Measurements from ENCODE around the gene PRKAR1B. TPM values are rescaled to one million over a fixed set of nuclear protein-coding genes. Genes with fewer than 3 reads are reported as not detected.

PRKAR1B gene
- total and polyA plus RNA-seq, 10 of the 15 experiments (the other 5 are each of a cell fraction or from before 2014, with no cell fraction given) = 1.4 to 45.6 (median 19.3) TPM

DNA sequence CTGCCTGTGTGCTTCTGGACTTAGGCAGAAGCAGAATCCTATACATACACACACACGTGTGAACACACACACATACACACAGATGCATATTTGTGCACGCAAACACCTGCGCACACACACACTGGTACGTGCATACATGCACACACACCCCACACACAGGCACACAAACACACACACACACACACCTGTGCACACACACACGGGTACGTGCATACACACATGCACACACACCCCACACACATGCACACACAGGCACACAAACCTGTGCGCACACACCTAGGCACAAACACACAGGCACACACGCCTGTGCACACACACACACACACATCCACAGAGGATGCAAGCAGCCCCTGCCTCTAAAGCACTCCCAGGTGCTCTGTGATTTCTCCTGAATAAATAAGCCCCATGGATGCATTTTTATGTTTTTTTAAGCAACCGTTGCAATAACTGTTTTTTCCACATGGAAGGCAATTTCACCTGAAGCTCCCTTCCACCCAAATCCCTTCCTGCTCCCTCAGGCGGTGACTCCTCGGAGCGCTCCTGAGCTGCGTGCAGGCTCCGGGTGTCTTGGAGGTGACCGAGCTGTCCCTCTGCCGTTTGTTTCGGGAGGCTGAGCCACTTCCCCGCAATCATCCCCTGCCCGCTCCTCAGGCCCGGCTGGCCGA is 166.0 kb downstream of the PRKAR1B start:
- no peak for FAIRE-seq
- CTCF ChIA-PET = no interaction called here
- in situ Hi-C loops (cut with MboI) = no loop called here
- TF ChIP-seq SMARCA5 (IDR thresholded peaks at IDR 0.05) = no peak
- TF ChIP-seq CHD1 (IDR thresholded peaks at IDR 0.05; ENCODE audit: low read depth, low read length) = no peak
- no peak for TF ChIP-seq HDAC6 (IDR thresholded peaks at IDR 0.05; ENCODE audit: unreplicated experiment)
- no peak for TF ChIP-seq SUPT20H (IDR thresholded peaks at IDR 0.05; ENCODE audit: borderline replicate concordance, control insufficient read depth, low read depth, low read length)
- no peak for TF ChIP-seq CHD2 (IDR thresholded peaks at IDR 0.05; ENCODE audit: borderline replicate concordance, low read depth, low read length)
- no peak for TF ChIP-seq RB1 (IDR thresholded peaks at IDR 0.05; ENCODE audit: borderline replicate concordance)
- TF ChIP-seq NR2C1 (IDR thresholded peaks at IDR 0.05) = no peak
- TF ChIP-seq, protein P1, sequence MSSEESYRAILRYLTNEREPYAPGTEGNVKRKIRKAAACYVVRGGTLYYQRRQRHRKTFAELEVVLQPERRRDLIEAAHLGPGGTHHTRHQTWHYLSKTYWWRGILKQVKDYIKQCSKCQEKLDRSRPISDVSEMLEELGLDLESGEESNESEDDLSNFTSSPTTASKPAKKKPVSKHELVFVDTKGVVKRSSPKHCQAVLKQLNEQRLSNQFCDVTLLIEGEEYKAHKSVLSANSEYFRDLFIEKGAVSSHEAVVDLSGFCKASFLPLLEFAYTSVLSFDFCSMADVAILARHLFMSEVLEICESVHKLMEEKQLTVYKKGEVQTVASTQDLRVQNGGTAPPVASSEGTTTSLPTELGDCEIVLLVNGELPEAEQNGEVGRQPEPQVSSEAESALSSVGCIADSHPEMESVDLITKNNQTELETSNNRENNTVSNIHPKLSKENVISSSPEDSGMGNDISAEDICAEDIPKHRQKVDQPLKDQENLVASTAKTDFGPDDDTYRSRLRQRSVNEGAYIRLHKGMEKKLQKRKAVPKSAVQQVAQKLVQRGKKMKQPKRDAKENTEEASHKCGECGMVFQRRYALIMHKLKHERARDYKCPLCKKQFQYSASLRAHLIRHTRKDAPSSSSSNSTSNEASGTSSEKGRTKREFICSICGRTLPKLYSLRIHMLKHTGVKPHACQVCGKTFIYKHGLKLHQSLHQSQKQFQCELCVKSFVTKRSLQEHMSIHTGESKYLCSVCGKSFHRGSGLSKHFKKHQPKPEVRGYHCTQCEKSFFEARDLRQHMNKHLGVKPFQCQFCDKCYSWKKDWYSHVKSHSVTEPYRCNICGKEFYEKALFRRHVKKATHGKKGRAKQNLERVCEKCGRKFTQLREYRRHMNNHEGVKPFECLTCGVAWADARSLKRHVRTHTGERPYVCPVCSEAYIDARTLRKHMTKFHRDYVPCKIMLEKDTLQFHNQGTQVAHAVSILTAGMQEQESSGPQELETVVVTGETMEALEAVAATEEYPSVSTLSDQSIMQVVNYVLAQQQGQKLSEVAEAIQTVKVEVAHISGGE (CRISPR knock-in tag; IDR thresholded peaks at IDR 0.05) = no peak
- TF ChIP-seq JUNB (IDR thresholded peaks at IDR 0.05) = no peak
- TF ChIP-seq NFYB (IDR thresholded peaks at IDR 0.05; ENCODE audit: insufficient read depth, low read depth, low read length) = no peak
- TF ChIP-seq, protein P2, sequence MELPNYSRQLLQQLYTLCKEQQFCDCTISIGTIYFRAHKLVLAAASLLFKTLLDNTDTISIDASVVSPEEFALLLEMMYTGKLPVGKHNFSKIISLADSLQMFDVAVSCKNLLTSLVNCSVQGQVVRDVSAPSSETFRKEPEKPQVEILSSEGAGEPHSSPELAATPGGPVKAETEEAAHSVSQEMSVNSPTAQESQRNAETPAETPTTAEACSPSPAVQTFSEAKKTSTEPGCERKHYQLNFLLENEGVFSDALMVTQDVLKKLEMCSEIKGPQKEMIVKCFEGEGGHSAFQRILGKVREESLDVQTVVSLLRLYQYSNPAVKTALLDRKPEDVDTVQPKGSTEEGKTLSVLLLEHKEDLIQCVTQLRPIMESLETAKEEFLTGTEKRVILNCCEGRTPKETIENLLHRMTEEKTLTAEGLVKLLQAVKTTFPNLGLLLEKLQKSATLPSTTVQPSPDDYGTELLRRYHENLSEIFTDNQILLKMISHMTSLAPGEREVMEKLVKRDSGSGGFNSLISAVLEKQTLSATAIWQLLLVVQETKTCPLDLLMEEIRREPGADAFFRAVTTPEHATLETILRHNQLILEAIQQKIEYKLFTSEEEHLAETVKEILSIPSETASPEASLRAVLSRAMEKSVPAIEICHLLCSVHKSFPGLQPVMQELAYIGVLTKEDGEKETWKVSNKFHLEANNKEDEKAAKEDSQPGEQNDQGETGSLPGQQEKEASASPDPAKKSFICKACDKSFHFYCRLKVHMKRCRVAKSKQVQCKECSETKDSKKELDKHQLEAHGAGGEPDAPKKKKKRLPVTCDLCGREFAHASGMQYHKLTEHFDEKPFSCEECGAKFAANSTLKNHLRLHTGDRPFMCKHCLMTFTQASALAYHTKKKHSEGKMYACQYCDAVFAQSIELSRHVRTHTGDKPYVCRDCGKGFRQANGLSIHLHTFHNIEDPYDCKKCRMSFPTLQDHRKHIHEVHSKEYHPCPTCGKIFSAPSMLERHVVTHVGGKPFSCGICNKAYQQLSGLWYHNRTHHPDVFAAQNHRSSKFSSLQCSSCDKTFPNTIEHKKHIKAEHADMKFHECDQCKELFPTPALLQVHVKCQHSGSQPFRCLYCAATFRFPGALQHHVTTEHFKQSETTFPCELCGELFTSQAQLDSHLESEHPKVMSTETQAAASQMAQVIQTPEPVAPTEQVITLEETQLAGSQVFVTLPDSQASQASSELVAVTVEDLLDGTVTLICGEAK (IDR thresholded peaks at IDR 0.05; ENCODE audit: borderline replicate concordance) = no peak
- TF ChIP-seq, protein P3, sequence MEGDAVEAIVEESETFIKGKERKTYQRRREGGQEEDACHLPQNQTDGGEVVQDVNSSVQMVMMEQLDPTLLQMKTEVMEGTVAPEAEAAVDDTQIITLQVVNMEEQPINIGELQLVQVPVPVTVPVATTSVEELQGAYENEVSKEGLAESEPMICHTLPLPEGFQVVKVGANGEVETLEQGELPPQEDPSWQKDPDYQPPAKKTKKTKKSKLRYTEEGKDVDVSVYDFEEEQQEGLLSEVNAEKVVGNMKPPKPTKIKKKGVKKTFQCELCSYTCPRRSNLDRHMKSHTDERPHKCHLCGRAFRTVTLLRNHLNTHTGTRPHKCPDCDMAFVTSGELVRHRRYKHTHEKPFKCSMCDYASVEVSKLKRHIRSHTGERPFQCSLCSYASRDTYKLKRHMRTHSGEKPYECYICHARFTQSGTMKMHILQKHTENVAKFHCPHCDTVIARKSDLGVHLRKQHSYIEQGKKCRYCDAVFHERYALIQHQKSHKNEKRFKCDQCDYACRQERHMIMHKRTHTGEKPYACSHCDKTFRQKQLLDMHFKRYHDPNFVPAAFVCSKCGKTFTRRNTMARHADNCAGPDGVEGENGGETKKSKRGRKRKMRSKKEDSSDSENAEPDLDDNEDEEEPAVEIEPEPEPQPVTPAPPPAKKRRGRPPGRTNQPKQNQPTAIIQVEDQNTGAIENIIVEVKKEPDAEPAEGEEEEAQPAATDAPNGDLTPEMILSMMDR (IDR thresholded peaks at IDR 0.05 in 2 of 3, conservative IDR thresholded peaks at IDR 0.05 in 1 of 3; ENCODE audit: control insufficient read depth in 2 of 3, extremely low read depth in 1 of 3, insufficient read depth in 1 of 3, low read depth in 3 of 3, low read length in 3 of 3) = no peak
- TF ChIP-seq ZNF217 (IDR thresholded peaks at IDR 0.05) = no peak
- TF ChIP-seq ESRRA (IDR thresholded peaks at IDR 0.05; ENCODE audit: low read length) = no peak
- TF ChIP-seq CBFB (IDR thresholded peaks at IDR 0.05; ENCODE audit: low read depth) = no peak
- no peak for TF ChIP-seq GABPA (IDR thresholded peaks at IDR 0.05; ENCODE audit: low read depth)

More for the DNA sequence above, 166.0 kb downstream of the PRKAR1B start:
- RAD21 ChIA-PET (ENCODE audit: unreplicated experiment) = no interaction called here
- Histone ChIP-seq H3K9me3 (replicated peaks; ENCODE audit: control insufficient read depth, insufficient read depth, low read length) (peaks cover 2% of the 10 kb centered on the region; the same call in 1 of the 3 replicates), H3K4me1 (ENCODE audit: control insufficient read depth, insufficient read depth, low read length) (no peaks in the 10 kb centered on the region), H3K36me3 (ENCODE audit: control insufficient read depth in 2 of 2, insufficient read depth in 2 of 2, low read length in 1 of 2) (no peaks in the 10 kb centered on the region), H4K20me1 (ENCODE audit: control insufficient read depth, insufficient read depth) (no peaks in the 10 kb centered on the region), H3K4me2 (ENCODE audit: control insufficient read depth, insufficient read depth) (no peak overlapping the region), H3K27me3 (replicated peaks in 1 of 2; ENCODE audit: control insufficient read depth in 2 of 2, insufficient read depth in 2 of 2, low read length in 1 of 2) (no peaks in the 10 kb centered on the region), H3K9ac (ENCODE audit: control insufficient read depth, insufficient read depth, low read length) (no peak overlapping the region), H2AFZ (ENCODE audit: control insufficient read depth, low read depth, low read length) (no peak overlapping the region), H3K79me2 (ENCODE audit: control insufficient read depth, insufficient read depth, low read length) (no peaks in the 10 kb centered on the region), H3K4me3 (no peak overlapping the region), H3K27ac (ENCODE audit: control insufficient read depth, insufficient read depth) (no peak overlapping the region)
- no TSS peak for BruUV-seq (replicated peaks)
- no peak for DNase-seq (ENCODE audit: low read depth, low spot score)
- WGBS (ENCODE audit: insufficient coverage, insufficient replicate concordance, low lambda C conversion rate, missing lambda C conversion rate) = 97% methylated on average over 21 of the region's 21 CpGs
- POLR2A ChIA-PET = no interaction called here
- intact Hi-C loops (cut with micrococcal nuclease; ENCODE audit: unreplicated experiment) = no loop called here
- SMC1A ChIA-PET (ENCODE audit: uncharacterized antibody, unreplicated experiment) = no interaction called here
- no peak for ATAC-seq

Data from GM12878 (cell line).